HG02571 (cell line): ENCODE results near the gene PTPRQ.

Experiments used
- ATAC-seq: cut with Tn5 transposase; IDR thresholded peaks from one replicate; pipeline ENCODE4 v1.9.1; 2021; ENCODE audit warnings: mild to moderate bottlenecking, moderate library complexity; ENCODE audit not compliant: unreplicated experiment

PTPRQ gene

GRCh38 chr12:80698256-80698655, 254.2 kb downstream of the PTPRQ start:
- ATAC-seq, result no peak

DNA sequence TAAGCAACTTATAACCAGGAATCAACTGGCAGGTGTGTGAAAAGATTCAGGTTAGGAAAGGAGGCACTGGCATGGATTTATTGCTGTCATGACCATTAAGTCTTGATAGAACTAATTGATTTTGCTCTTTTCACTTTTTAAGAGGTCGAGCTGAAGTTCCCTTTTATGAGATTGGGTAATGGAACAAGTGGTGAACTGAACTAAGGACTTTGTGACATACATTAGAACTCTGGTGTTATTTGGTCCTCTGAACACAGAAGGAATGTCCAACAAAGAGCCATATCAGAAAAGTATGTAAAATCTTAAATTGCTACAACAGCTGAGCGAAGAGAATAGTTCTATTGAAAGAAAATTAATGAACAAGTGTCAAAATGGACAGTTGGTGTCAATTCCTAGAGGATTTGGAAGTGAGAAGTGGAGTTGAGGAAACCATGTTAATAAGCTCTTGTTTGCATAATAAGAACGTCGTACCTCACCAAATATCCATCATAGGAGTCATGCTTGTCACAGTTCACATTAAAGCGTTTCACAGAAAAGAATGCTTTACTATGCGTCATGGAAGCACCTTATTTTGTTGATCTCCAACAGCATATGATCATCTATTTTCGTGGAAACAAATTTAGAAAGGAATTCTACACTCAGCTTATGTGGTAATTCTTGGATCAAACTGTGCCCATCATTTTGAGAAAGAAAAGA, 255.0 kb downstream of the PTPRQ start:
- ATAC-seq, result no peak

DNA sequence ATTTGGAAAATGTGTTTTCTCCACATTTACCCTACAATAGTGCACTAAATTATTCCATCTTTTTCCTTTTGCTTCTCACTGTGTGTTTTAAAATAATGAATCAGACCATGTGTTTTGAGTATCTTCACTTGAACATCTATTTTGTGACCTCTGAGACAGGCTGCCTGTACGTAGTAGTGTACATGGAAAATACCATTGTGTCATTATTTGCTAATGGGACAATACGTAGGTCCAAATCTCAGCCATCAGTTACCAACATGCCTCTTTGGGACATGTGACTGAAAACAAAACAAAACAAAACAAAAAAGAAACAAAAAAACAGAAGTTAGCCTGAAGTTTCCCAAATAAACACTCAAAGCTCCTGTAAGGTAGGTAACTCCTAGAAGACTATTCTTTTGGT, 256.3 kb downstream of the PTPRQ start:
- no peak for ATAC-seq

DNA sequence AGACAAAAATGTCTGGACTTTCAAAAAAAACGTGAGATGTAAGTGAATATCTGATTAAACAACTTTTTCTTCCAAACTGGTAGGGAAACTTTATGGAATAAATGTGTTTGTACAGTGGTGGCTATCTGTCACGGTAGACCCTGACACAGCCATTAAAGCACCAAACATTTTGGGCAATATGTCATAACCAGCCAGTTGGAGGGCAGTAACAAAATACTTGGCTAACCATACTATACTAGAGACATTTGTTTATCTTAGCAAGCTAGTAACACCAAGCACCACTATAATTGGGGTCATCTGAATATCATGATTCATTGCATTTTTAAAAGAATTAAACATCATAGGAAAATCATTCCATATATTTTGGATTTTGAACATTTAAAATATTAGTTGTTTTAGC, 257.4 kb downstream of the PTPRQ start:
- ATAC-seq, result no peak

- ATAC-seq, result peak; percentile 87
Measured at GRCh38 chr12:80702889-80703805, 259.1 kb downstream of the PTPRQ start.

DNA sequence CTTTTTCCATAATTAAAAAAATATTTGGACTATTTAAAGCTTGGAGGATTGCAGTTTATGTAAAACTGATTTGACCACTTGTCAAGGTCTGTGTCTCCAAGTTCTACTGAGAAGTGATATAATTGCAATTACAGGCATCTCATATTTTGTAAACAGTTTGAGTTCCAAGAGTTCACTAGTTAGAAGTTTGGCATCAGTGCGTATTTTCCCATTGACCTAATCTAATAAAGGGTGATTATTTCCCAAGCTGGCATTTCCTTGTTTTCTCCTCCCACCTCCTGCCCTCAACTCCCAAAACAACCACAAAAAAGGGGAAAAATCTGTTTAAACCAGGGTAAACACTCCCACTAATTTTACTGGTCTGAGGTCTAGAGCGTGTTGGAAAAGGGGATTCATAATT, 260.4 kb downstream of the PTPRQ start:
- ATAC-seq, result no peak

DNA sequence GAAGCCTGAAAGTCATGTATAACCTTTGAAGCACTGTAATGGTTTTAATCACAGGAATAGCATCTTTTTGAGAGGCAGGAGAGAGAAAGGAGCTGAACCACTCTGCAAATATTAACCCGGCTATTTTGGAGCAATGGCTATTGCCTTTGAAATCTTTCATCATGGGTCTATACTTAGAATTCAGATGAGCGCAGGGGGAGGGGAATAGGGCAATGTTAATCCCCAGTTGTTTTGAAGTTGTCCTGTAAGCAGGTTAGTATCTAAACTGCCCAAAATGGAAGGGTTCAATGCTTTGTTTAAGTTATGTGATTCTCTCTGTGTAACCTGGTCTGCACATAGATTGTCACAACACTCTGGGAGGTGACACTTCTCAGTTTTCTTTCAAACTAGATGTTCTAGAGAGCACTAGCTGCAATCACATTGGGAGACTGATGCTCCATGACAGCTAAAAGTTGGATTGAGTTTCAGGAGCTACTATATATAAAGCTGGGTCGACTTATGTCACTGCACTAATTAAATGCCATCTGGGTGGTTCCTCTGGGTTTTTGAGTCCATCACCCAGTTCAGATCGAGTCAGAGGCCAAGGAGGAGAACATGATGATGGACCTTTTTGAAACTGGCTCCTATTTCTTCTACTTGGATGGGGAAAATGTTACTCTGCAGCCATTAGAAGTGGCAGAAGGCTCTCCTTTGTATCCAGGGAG, 263.2 kb downstream of the PTPRQ start, which contains the start of gene MYF6:
Gene MYF6 (plus strand): TSS at position 509 of the 704 bp plus-strand sequence. CDS start 86 bp downstream, at position 595.
- no peak for ATAC-seq

DNA sequence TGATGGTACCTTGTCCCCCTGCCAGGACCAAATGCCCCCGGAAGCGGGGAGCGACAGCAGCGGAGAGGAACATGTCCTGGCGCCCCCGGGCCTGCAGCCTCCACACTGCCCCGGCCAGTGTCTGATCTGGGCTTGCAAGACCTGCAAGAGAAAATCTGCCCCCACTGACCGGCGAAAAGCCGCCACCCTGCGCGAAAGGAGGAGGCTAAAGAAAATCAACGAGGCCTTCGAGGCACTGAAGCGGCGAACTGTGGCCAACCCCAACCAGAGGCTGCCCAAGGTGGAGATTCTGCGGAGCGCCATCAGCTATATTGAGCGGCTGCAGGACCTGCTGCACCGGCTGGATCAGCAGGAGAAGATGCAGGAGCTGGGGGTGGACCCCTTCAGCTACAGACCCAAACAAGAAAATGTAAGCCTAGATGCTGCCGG, 263.8 kb downstream of the PTPRQ start:
- ATAC-seq, result no peak

- no peak for ATAC-seq
Measured at GRCh38 chr12:80708259-80708974, 264.4 kb downstream of the PTPRQ start.

DNA sequence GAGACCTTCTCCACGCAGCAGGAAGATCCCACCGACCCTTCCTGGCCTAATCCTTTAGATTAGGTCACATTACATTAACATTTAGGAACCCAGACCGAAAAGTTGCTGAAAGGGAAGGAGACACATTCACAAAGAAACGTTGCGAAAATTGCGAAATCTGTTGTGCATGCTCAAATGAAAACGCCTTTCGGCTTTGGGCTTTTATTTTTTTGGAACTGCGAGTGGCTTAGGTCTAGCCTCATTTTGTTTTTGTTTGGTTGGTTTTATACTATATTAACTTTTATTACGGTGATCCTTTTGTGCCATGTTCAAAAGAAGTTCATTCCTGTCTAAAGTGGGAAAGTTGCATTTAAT, 264.9 kb downstream of the PTPRQ start:
- no peak for ATAC-seq

GRCh38 chr12:80709811-80710726, 266.0 kb downstream of the PTPRQ start:
- no peak for ATAC-seq

GRCh38 chr12:80710727-80711449, 266.9 kb downstream of the PTPRQ start:
- ATAC-seq, result no peak

- no peak for ATAC-seq
Measured at GRCh38 chr12:80711866-80712265, 267.8 kb downstream of the PTPRQ start.

- ATAC-seq, result no peak
Measured at GRCh38 chr12:80712866-80713265, 268.8 kb downstream of the PTPRQ start.

DNA sequence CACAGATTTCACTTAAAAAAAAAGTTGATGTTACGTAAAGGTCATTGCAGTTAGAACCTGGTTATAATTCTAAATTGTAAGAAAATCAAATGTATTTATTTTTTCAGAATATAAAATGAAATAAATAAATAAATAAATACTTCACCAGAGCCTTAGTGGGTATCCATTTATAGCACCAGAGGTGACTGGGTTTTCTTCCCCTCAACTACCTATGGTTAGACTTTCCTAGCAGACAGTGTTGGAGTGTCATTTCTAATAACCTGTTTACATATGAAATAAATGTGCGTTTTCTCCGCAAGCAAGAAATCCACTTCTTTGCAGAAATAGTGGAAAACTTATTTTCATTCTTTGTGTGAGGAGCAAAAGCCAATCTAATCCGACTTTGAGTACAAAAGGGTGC, 269.4 kb downstream of the PTPRQ start:
- ATAC-seq, result no peak

GRCh38 chr12:80714055-80714454, 270.0 kb downstream of the PTPRQ start:
- no peak for ATAC-seq

GRCh38 chr12:80714846-80715245, 270.8 kb downstream of the PTPRQ start:
- no peak for ATAC-seq

DNA sequence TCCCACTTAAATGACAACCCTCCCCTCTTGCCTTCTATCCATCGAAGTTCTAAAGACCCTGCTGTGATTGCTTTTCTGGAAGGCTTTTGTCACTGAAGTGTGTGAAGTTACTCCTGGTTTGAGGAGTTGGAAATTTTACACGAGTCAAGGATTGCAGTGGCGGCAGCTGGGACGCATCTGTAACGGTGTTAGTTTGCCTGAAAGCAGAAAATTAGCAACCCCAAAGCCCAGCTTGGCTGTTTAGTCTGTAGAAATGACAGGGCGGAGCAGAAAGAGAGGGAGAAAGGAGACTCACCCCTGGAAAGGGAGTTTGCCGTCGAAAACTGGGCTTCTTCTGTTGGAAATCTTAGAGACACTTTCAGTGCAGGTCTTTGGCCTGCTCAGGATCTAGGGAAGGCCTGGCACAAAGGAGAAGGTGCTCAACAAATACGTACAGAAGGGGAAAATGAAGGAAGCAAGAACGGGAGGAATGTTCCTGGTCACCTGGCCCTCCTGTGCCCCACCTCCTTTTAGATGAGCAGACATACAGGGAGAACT, 271.7 kb downstream of the PTPRQ start:
- ATAC-seq, result no peak
